GM18858 (cell line): ENCODE data around the gene ERC2.

Source experiments
- ATAC-seq: cut with Tn5 transposase; IDR thresholded peaks from one replicate; pipeline ENCODE4 v1.9.1; 2021; ENCODE audit not compliant: unreplicated experiment

ERC2 gene

DNA sequence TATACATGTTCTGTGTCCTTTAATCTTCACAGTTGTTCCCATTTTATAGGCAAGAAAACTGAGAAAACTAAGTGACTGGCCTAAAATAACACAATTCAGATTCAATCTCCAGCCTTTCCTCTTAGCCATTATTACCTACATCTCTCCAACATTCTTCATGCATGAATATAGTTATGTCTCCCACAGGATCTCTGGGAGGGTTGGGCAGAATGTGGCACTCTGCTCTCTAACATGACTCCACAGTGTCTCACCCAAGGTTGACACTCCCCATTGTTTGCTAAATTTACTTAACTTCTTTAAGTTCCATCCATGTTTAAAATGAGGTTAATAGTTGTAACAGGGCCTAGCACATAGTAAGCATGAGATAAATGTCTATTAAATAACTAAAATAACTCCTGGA is 276.3 kb downstream of the ERC2 start:
- no peak for ATAC-seq

DNA sequence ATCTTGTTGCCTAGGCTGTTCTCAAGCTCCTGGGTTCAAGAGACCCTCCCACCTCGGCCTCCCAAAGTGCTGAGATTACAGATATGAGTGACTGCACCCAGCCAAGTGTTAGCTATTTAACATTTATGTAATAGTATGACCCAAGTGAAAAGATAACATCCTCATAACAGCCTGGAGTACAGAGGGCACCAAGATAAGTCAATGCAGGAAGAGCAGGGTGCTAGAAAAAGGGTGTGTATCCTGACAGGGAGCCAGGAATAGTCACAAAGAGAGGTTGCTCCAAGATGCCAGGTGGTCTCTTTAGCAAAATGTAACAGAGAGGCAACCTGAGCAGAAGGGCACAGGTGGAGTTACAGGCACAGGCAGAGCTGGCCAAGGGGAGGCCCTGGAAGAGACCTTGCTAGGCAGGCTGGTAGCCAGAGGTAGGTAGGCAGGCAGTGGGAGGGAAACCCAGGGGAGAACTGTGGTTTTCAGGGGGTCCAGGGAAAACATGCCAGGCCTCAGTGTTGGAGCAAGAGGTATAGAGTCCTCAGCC is 277.4 kb downstream of the ERC2 start:
- ATAC-seq: no peak

DNA sequence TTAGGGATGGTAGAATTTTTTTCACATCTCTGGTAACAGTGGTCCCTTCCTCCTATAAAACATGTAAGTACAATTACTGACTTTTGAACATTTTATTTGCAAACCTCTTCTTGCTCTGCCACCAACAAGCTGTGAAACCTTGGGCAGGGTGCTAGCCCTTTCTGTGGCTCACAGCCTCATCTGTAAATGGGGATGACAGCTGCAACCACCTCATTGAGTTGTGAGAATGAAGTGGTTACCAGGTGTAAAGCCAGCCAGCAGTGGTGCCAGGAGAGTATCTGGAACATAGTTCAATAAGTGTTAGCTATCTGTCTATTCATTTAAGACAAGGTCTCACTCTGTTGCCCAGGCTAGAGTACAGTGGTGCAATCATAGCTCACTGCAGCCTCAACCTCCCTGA is 278.1 kb downstream of the ERC2 start:
- ATAC-seq: no peak

DNA sequence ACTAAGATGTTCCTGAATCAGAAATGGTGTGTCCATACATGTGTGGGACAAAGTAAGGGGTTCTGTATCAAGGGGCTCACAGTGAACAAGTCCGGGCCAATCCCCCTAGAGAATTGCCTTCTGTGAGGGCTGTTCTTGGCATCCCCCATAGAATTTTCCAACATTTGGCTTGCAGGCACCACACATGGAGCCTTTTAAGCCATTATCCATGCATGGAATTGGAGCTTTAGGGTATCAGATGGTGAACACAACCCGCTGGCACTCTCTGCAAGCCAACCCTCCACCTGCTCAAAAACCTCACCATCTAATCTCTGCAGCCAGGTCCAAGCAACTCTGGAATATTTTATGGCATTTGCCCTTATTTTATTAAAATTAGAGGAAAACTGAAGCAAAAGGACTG is 278.7 kb downstream of the ERC2 start:
- ATAC-seq: no peak

DNA sequence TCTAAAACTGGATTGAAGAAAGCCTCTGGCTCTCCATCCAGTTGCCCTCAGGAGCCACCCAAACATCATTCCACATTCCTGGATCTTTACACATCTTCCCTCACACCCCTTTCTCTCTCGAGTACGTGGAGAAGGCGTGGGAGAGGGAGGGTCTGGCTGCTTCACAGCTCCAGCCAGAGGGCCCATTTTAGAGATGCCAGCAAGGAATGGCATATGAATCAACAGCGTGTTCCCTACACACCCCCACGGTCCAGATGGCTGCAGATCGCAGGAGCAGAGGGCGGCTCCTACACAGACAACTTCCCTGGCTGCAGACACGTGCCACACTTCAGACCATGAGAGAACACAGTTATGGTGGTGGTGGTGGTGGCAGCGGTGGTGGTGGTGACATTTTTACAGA is 280.1 kb downstream of the ERC2 start:
- no peak for ATAC-seq

DNA sequence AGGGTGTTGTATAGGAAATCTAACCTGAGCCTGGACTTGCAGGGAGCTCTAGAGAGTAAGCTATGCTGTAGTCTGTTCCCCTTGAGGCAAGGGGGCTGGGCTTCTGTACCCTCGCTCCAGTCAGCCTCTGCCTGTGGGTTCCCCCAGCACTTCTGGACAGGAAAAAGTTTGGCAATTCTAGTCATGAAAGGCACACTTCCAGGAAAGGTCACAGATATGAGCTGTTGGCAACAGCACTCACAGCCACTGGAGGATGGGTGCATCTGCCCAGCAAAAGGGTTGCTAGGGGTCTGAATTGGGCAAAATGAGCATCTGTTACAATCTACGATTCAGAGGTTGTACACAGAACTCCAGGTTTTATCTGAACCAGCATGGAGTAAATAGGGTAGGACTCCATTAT is 281.2 kb downstream of the ERC2 start:
- no peak for ATAC-seq

DNA sequence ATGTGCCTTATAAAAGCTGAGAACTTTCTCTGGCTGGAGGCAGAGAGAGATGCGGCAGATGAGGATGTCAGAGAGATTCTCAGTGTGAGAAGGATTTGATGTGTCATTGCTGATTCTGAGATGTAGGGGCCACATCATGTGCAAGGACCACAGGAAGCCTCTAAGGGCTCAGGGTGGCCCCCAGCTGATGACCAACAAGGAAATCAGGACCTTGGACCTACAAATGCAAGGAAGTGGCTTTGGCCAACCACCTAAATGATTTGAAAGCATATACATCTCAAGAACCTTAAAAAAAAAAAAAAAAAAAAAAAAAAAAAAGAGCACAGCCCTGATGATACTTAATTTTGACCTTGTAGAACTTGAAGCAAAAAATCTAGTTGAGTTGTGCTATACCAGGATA is 282.4 kb downstream of the ERC2 start:
- no peak for ATAC-seq

DNA sequence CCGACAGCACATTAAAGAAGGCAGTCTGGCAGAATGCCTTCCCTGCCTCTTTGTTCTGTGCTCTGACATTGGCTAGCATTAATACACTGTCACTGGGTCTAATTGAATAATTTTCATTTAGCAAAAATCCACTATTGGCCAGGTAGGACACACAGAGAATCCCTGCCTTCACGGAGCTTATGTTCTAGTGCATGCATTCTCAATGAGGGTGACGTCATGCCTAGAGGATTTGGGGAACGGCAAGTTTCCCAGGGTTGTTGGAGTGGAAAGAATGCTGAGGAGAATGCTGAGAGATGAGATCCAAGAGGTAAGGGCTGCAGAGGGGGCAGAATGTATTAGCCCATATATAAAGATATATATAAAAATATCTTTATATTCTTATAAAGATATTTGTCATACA is 284.7 kb downstream of the ERC2 start:
- ATAC-seq: no peak

DNA sequence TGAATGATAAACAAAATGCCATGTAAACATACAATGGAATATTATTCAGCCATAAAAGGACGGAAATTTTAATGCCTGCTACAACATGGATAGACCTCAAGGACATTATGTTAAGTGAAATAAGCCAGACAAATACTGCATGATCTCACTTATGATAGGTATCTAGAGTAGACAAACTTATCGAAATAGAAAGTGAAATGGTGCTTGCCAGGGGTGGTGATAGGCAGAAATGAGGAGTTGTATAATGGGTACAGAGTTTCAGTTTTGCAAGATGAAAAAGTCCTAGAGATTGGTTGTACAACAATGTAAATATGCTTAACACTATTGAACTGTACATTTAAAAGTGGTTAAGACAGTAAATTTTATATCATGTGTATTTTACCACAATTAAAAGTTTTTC is 287.8 kb downstream of the ERC2 start:
- no peak for ATAC-seq

DNA sequence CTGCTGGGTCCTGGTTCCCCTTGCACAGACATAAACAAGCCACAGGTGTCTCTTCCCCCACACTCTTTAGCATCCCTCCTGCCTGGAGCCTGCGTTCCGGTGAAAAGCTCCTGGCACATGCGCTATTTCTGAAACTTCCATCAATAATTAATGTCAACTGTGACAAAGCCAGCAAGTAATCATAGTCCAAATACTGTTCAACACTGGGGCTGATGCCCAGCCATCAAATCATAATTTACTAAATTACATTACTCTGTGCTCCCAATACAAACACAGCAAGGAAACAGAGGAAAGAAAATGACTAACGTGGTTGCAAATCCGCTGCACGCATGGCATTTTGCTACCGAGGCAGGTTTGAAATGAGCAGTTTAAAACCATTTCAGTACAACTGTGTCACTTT is 294.7 kb downstream of the ERC2 start:
- ATAC-seq: no peak

DNA sequence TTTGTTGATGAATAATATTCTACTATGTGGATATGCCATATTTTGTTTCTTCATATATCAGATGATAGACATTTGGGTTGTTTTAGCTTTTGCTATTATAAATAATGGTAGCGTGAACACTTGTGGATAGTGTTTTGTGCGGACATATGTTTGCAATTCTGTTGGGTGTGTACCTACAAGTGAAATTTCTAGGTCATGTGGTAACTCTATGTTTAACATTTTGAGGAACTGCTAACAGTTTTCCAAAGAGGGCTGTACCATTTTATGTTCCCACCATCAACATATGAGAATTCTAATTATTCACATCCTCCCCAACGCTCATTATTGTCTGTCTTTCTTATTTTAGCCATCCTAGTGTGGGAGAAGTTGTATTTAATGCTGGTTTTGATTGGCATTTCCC is 303.8 kb downstream of the ERC2 start:
- ATAC-seq: no peak

DNA sequence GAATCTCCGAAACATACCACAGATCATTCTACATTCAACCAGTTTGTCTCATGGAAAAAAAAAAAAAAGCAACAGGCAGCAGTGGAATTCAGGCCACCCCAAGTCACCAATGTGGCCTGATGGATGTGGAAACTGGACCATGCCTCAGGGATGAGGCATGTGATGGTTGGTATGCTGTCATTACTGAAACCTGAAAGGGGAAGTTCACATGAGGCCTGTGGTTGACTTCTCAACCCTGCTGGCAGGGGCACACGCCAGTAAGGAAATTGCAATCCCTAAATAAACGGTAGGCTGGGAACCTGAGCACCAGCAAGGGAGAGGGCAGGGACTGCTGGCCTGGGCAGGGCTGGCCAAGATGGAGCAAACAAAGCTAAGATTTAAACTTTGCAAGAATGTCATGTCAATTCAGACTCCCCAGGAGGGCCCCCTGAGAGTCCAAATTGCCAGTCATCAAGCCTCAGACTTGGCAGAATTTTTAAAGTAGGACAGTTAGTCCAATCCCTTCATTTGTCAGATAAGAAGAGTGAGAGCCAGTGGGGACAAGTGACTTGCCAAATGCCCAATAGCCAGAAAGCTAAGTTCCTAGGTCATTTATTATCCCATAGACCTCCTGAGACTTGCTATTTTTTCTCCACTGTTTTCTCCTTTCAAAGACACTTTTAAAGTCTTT is 310.4 kb downstream of the ERC2 start:
- ATAC-seq: peak; percentile 60

DNA sequence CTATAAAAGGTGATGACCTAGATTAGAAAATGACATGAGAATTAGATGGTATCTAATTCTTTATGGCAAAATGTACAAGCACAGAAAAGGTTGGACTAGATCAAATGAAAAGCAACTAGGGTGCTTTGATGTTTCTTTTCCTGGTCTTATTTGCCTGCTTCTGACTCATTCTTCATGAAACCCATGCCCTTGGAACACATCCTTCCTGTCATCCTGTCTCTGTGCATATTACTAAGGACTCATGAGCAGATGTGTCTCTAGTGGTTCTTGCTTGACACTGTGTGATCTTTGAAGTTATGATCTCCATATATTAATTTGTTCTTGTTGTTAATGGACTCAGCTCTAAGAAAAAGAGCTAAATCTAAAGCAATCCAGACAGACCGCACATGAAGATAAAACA is 314.0 kb downstream of the ERC2 start:
- ATAC-seq: no peak

DNA sequence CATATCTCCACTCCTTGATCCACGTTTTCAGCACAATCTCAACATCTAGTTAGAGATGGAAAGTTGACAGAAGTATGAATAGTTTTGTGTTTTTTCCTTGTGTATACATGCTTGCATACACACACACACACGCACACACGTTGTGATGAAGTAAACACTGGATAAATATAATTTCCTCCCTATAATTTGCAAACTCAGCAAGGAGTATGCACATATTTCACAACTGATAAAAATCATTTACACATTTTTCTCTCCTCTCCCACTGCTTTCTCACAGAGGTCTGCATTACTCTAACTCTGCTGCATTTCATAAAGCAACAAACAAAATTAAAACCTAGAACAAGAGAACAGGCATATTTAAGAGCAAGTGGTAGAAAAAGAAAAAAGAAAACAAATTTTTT is 320.9 kb downstream of the ERC2 start:
- ATAC-seq: no peak

DNA sequence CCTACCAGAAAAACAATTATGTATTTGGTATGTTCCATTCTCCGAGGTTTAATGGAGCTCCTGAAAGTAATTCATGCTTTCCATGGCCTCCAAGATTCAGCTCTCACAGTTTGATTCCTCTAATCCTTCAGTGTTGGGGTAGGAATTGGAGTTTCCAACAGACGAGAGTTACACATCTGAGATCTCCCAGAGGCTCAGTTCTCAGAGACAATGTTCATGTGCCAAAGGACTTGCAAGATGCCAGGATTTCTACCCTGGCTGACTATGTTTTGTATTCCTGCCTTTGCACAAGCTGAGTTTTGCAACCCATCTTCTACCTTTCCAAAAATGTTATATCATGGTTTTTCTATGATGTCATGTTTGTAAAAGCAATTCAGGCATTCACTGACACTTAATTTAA is 322.9 kb downstream of the ERC2 start:
- no peak for ATAC-seq

DNA sequence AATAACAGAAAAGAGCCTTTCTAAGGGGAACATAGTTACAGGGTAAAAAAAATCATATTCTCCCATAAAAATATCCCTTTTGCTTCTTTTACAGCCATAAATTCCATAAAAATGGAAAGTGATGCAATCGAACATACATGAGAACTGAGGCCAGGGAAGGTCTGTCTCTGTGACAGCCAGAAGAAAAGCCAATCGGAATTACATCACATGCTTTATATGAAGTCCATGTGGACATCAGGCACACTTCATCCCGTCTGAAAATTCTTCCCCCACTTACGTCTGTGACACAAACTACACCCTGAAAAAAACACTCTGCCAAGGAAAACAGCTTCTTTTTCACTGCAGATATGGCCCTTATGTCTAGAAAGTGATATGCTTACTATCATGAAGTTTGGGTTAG is 323.5 kb downstream of the ERC2 start:
- ATAC-seq: no peak

DNA sequence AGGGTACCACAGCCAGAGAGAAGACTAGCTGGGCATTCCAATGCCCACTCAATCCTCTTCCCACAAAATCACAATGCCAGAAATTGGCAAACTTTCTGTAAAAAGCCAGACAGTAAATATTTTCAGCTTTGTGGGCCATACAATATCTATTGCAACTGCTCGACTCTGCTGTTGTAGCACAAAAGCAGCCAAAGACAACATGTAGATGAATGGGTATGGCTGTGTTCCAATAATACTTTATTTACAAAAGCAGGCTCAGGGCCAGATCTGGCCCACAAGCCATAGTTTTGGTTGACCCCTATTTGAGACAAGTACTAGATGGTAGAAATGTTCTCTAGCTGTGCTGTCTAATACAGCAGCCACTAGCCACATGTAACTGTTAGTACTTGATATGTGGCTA is 330.9 kb downstream of the ERC2 start:
- no peak for ATAC-seq

DNA sequence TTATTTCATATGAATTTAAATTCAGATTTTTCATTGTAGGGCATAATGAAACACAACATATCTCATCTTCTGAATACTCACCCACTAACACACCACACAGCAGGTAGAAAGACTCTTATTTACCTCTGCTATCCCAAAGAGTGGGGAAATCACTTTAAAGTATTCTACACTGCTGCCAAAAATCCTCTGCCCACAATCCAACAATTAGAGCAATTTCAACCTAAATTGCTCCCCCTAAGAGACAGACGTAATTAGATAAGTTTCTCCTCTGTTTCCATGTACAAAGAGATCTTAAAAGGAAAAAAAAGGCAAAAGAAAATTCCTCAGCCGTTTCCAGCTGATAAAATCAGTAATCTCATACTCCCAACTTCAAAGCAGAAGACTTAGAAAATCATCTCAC is 331.8 kb downstream of the ERC2 start:
- no peak for ATAC-seq

DNA sequence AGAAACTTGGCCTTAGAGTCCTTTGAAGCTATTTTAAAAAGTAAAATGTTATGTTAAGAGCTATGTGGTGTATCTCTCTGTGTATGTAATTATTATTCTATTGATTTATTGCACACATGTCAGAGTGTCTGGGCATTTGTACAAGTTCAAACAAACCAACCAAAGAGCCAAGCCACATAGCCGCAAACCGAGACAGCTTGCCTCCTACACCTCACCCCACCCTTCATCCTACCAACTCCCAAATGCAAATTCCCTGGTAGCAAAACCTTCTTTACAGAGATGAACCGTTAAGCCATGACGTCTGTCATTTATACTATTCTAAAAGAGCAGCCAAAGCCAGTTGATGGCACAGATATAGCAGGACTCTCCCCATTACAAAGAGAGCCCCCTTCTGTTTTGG is 332.3 kb downstream of the ERC2 start:
- ATAC-seq: no peak

DNA sequence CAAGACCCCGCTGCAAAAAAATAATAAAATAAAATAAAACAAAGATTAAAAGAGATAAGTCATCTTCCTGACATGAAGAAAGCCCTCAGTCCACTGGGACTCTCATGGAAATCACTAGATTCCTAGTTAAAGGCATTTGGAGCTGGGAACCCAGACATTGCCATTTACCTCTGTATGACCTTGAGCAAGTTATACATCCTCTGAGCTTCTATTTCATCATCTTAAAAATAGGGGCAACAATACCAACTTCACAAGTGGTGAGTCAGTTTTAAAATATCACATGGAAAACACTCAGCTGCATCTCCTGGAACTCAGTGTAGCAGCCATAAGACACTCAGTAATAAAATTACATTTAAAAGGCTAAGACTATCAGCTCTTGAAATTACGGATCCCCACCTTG is 334.8 kb downstream of the ERC2 start:
- no peak for ATAC-seq

DNA sequence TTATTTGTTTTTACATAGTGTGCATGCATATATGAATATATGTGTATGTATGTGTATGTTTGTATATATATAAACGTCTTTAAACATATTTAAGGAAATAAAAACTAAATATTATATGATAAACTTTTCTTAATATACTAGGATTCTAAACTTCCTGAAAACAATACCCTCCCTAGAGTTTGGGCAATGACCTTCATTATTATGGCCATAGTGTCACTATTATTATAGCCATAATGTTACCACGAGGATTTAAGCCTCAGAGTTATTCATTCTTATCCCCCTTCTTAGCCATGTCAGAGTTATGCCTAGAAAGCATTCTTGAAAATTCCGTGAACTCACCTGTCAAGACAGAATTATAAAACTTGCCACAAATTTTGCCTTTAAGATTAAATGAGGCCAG is 335.5 kb downstream of the ERC2 start:
- no peak for ATAC-seq

DNA sequence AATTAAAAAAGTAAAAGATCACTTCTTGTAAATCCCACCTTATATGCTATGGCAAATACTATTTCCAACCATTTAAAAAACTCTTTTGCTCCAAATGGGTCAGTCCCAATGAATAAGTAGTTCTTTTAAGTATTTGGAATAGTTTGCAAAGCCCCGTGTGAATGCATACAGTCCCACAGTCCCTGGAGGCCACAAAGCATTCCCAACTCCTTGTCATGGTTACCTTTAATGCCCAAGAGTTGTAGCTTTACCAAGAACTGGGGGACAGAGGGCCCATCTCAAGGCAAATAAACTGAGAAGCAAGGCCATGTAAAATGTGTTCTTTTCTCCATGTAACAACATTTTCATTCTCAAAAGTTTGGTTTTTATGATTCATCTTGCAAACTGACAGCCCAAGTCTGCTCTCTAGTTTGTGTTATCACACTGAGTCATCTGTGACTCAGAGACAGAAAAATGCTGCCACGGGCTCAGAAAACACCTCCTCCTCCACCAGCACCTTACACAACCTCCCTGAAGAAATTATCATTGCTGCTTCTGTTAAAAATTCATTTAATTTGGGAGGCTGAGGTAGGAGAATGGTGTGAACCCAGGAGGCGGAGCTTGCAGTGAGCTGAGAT is 336.2 kb downstream of the ERC2 start:
- no peak for ATAC-seq

DNA sequence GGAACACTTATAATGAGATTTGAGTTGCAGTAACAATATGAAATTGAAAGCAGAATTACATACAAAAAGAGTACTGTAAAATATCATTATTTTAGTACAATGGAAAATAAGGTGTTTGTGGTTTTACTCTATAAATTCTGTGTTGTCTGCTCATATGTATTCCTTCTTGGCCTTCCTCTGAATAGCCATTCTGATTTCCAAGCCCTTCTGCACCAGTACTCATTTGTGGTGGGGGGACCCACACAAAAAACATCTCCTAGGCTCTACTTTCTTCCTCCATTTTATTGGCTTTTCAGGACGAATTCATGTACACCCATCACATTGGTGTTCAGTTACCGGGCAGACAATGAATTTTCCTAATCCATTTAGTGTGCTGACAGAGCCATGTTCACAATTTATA is 338.2 kb downstream of the ERC2 start:
- ATAC-seq: no peak
